ENCODE measurements around the gene SPPL2A. TPM values are rescaled to one million over a fixed set of nuclear protein-coding genes. Genes with fewer than 3 reads are reported as not detected.

SPPL2A gene
- total and polyA plus RNA-seq, 2 of the 13 experiments (the other 11 are each of a cell fraction or from before 2014, with no cell fraction given), result 80.5 to 105 TPM

DNA sequence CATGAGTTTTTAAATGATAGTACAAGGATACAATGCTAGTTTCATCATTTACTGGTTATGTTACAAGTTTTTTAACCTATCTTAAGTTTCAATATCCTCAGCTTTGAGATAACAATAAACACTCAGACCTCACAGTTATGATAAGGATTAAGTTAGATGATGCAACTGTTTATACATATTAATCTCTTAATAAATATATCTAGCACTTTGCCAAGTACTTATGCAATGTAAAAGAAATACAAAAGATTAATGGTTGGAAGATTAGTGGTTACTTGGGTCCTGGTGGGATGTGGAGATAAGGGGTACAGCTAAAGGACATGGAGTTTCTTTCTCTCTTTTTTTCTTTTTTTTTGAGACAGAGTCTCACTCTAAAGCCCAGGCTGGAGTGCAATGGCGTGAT lies 12.0 kb downstream of the SPPL2A start:
- DNase-seq (ENCODE audit: low spot score) (no peak), FAIRE-seq (no peak), ATAC-seq (no peak)
- BruUV-seq (replicated peaks), result no TSS peak
- H3K27me3 ChIP-seq (ENCODE audit: control insufficient read depth in 1 of 2, insufficient read depth in 2 of 2, low read length in 2 of 2), result no peaks in the 10 kb centered on the region
- H4K20me1 ChIP-seq (ENCODE audit: insufficient read depth, low read length), result peaks cover 3% of the 10 kb centered on the region; the same call in 1 of the 2 replicates
- no peak overlapping the region for H3K4me3 ChIP-seq (replicated peaks in 1 of 3; ENCODE audit: insufficient read depth in 1 of 3, low read depth in 2 of 3, low read length in 3 of 3)
- WGBS (ENCODE audit: low lambda C conversion rate), result 88% methylated on average over 1 of the region's 1 CpG
- H3K4me1 ChIP-seq (ENCODE audit: insufficient read depth, low read length), result no peaks in the 10 kb centered on the region
- no peak overlapping the region for H2AFZ ChIP-seq (ENCODE audit: low read length)
- peaks cover 29% of the 10 kb centered on the region for H3K79me2 ChIP-seq (ENCODE audit: insufficient read depth, low read length)
- intact Hi-C loops (cut with micrococcal nuclease; ENCODE audit: unreplicated experiment) (no loop called here), in situ Hi-C loops (cut with HindIII; ENCODE audit: extremely low pct_ligation_motif_present, low pct_unique_long_range_greater_than_20kb) (no loop called here)
- POLR2A ChIA-PET, result no interaction called here
- CTCF ChIA-PET (ENCODE audit: low intra/inter-chr PET ratio, low total read pairs), result no interaction called here
- H3K4me2 ChIP-seq (ENCODE audit: low read depth, low read length), result no peak overlapping the region
- H3K27ac ChIP-seq (ENCODE audit: extremely low read length, insufficient read depth, low read length), result no peak overlapping the region
- H3K9me3 ChIP-seq (ENCODE audit: low read length), result no peaks in the 10 kb centered on the region
- no peak overlapping the region for H3K9ac ChIP-seq (ENCODE audit: insufficient read depth, low read depth, low read length)
- H3K36me3 ChIP-seq (replicated peaks in 1 of 2; ENCODE audit: control insufficient read depth in 1 of 2, insufficient read depth in 2 of 2, low read length in 2 of 2), result peaks cover 4 to 6% of the 10 kb centered on the region in 2 experiments; a peak in 3 of 5 replicates
- no peak for TF ChIP-seq BORCS8-MEF2B (CRISPR knock-in tag; IDR thresholded peaks at IDR 0.05)
- TF ChIP-seq, protein P1, sequence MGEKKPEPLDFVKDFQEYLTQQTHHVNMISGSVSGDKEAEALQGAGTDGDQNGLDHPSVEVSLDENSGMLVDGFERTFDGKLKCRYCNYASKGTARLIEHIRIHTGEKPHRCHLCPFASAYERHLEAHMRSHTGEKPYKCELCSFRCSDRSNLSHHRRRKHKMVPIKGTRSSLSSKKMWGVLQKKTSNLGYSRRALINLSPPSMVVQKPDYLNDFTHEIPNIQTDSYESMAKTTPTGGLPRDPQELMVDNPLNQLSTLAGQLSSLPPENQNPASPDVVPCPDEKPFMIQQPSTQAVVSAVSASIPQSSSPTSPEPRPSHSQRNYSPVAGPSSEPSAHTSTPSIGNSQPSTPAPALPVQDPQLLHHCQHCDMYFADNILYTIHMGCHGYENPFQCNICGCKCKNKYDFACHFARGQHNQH (CRISPR knock-in tag; IDR thresholded peaks at IDR 0.05), result no peak
- TF ChIP-seq, protein P2, sequence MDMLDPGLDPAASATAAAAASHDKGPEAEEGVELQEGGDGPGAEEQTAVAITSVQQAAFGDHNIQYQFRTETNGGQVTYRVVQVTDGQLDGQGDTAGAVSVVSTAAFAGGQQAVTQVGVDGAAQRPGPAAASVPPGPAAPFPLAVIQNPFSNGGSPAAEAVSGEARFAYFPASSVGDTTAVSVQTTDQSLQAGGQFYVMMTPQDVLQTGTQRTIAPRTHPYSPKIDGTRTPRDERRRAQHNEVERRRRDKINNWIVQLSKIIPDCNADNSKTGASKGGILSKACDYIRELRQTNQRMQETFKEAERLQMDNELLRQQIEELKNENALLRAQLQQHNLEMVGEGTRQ (IDR thresholded peaks at IDR 0.05; ENCODE audit: low read depth, low read length), result no peak
- TF ChIP-seq, protein P2 (CRISPR knock-in tag; IDR thresholded peaks at IDR 0.05; ENCODE audit: borderline replicate concordance), result no peak
- TF ChIP-seq EEA1 (CRISPR knock-in tag; IDR thresholded peaks at IDR 0.05; ENCODE audit: borderline replicate concordance), result no peak

Data from HepG2 (cell line).